ENCODE measurements around the gene MAPK4. TPM values are rescaled to one million over a fixed set of nuclear protein-coding genes. Genes with fewer than 3 reads are reported as not detected.
"Not testable (repeated sequence)": the region's sequence is repeated elsewhere in the genome, so short reads cannot be mapped to it uniquely, and the experiment has no call there.

MAPK4 gene
- total RNA-seq, 1 donor from 2014 or later, result not detected

GRCh38 chr18:50582500-50582899 is 22.6 kb downstream of the MAPK4 start:
- H3K4me1 Mint-ChIP-seq (ENCODE audit: low read depth), result no peaks in the 10 kb centered on the region
- no peak overlapping the region for H3K27ac Mint-ChIP-seq
- intact Hi-C loops (cut with micrococcal nuclease), result no loop called here
- no peaks in the 10 kb centered on the region for H3K36me3 Mint-ChIP-seq (ENCODE audit: low read depth)
- peaks cover 1% of the 10 kb centered on the region for H3K27me3 Mint-ChIP-seq (ENCODE audit: insufficient read depth)
- H3K9me3 Mint-ChIP-seq, result peaks cover 9% of the 10 kb centered on the region
- no peak overlapping the region for H3K4me3 Mint-ChIP-seq
- DNase-seq (ENCODE audit: low spot score), result no peak

GRCh38 chr18:50586710-50587109 is 26.8 kb downstream of the MAPK4 start:
- H3K27me3 Mint-ChIP-seq (ENCODE audit: insufficient read depth), result peaks cover 2% of the 10 kb centered on the region
- H3K4me1 Mint-ChIP-seq (ENCODE audit: low read depth), result no peaks in the 10 kb centered on the region
- no peak overlapping the region for H3K27ac Mint-ChIP-seq
- DNase-seq (ENCODE audit: low spot score), result no peak
- no peak overlapping the region for H3K4me3 Mint-ChIP-seq
- intact Hi-C loops (cut with micrococcal nuclease), result no loop called here
- H3K36me3 Mint-ChIP-seq (ENCODE audit: low read depth), result no peaks in the 10 kb centered on the region
- H3K9me3 Mint-ChIP-seq, result peaks cover 9% of the 10 kb centered on the region

- Mint-ChIP-seq H3K36me3 (ENCODE audit: low read depth) (no peaks in the 10 kb centered on the region), H3K9me3 (peaks cover 2% of the 10 kb centered on the region), H3K4me3 (no peak overlapping the region), H3K4me1 (ENCODE audit: low read depth) (no peaks in the 10 kb centered on the region), H3K27ac (no peak overlapping the region), H3K27me3 (ENCODE audit: insufficient read depth) (peaks cover 2% of the 10 kb centered on the region)
- DNase-seq (ENCODE audit: low spot score), result no peak
- intact Hi-C loops (cut with micrococcal nuclease), result no loop called here
Measured at GRCh38 chr18:50590593-50590992, 30.7 kb downstream of the MAPK4 start.

GRCh38 chr18:50594012-50594411 is 34.1 kb downstream of the MAPK4 start:
- Mint-ChIP-seq H3K27me3 (ENCODE audit: insufficient read depth) (peaks cover 2% of the 10 kb centered on the region), H3K9me3 (no peaks in the 10 kb centered on the region), H3K27ac (no peak overlapping the region), H3K4me1 (ENCODE audit: low read depth) (no peaks in the 10 kb centered on the region), H3K4me3 (no peak overlapping the region), H3K36me3 (ENCODE audit: low read depth) (no peaks in the 10 kb centered on the region)
- intact Hi-C loops (cut with micrococcal nuclease), result no loop called here
- no peak for DNase-seq (ENCODE audit: low spot score)

- no peaks in the 10 kb centered on the region for H3K36me3 Mint-ChIP-seq (ENCODE audit: low read depth)
- intact Hi-C loops (cut with micrococcal nuclease), result no loop called here
- no peak overlapping the region for H3K4me3 Mint-ChIP-seq
- no peaks in the 10 kb centered on the region for H3K4me1 Mint-ChIP-seq (ENCODE audit: low read depth)
- H3K9me3 Mint-ChIP-seq, result no peaks in the 10 kb centered on the region
- no peak overlapping the region for H3K27ac Mint-ChIP-seq
- peaks cover 2% of the 10 kb centered on the region for H3K27me3 Mint-ChIP-seq (ENCODE audit: insufficient read depth)
- DNase-seq (ENCODE audit: low spot score), result no peak
Measured at GRCh38 chr18:50594942-50595341, 35.1 kb downstream of the MAPK4 start.

- intact Hi-C loops (cut with micrococcal nuclease), result no loop called here
Measured at GRCh38 chr18:50602466-50602865, 42.6 kb downstream of the MAPK4 start.

GRCh38 chr18:50606609-50607008 is 46.7 kb downstream of the MAPK4 start:
- intact Hi-C loops (cut with micrococcal nuclease), result no loop called here
- H3K4me1 Mint-ChIP-seq (ENCODE audit: low read depth), result no peaks in the 10 kb centered on the region
- H3K27me3 Mint-ChIP-seq (ENCODE audit: insufficient read depth), result peaks cover 4% of the 10 kb centered on the region
- H3K36me3 Mint-ChIP-seq (ENCODE audit: low read depth), result no peaks in the 10 kb centered on the region
- no peak for DNase-seq (ENCODE audit: low spot score)
- no peaks in the 10 kb centered on the region for H3K9me3 Mint-ChIP-seq
- no peak overlapping the region for H3K4me3 Mint-ChIP-seq
- H3K27ac Mint-ChIP-seq, result no peak overlapping the region

More at GRCh38 chr18:50602466-50602865, 42.6 kb downstream of the MAPK4 start:
- H3K9me3 Mint-ChIP-seq, result no peaks in the 10 kb centered on the region
- no peaks in the 10 kb centered on the region for H3K4me1 Mint-ChIP-seq (ENCODE audit: low read depth)
- H3K27me3 Mint-ChIP-seq (ENCODE audit: insufficient read depth), result peaks cover 4% of the 10 kb centered on the region
- H3K36me3 Mint-ChIP-seq (ENCODE audit: low read depth), result no peaks in the 10 kb centered on the region
- no peak for DNase-seq (ENCODE audit: low spot score)
- H3K27ac Mint-ChIP-seq, result no peak overlapping the region
- no peak overlapping the region for H3K4me3 Mint-ChIP-seq

GRCh38 chr18:50607378-50607926 is 47.6 kb downstream of the MAPK4 start:
- H3K27me3 Mint-ChIP-seq (ENCODE audit: insufficient read depth), result peaks cover 4% of the 10 kb centered on the region
- H3K36me3 Mint-ChIP-seq (ENCODE audit: low read depth), result no peaks in the 10 kb centered on the region
- no peak overlapping the region for H3K27ac Mint-ChIP-seq
- H3K4me1 Mint-ChIP-seq (ENCODE audit: low read depth), result no peaks in the 10 kb centered on the region
- H3K9me3 Mint-ChIP-seq, result no peaks in the 10 kb centered on the region
- intact Hi-C loops (cut with micrococcal nuclease), result no loop called here
- DNase-seq (ENCODE audit: low spot score), result no peak
- H3K4me3 Mint-ChIP-seq, result no peak overlapping the region

- H3K4me1 Mint-ChIP-seq (ENCODE audit: low read depth); DNase-seq (ENCODE audit: low spot score); intact Hi-C loops (cut with micrococcal nuclease); H3K9me3 Mint-ChIP-seq; H3K27me3 Mint-ChIP-seq (ENCODE audit: insufficient read depth); H3K4me3 Mint-ChIP-seq; H3K36me3 Mint-ChIP-seq (ENCODE audit: low read depth); H3K27ac Mint-ChIP-seq: not testable (repeated sequence)
Measured at GRCh38 chr18:50609171-50609570, 49.3 kb downstream of the MAPK4 start.

- Mint-ChIP-seq H3K4me1 (ENCODE audit: low read depth) (no peaks in the 10 kb centered on the region), H3K27me3 (ENCODE audit: insufficient read depth) (peaks cover 2% of the 10 kb centered on the region), H3K9me3 (no peaks in the 10 kb centered on the region), H3K36me3 (ENCODE audit: low read depth) (no peaks in the 10 kb centered on the region), H3K27ac (no peak overlapping the region), H3K4me3 (no peak overlapping the region)
- intact Hi-C loops (cut with micrococcal nuclease), result no loop called here
- no peak for DNase-seq (ENCODE audit: low spot score)
Measured at GRCh38 chr18:50610349-50610748, 50.5 kb downstream of the MAPK4 start.

GRCh38 chr18:50611529-50611941 is 51.6 kb downstream of the MAPK4 start:
- H3K9me3 Mint-ChIP-seq, result no peaks in the 10 kb centered on the region
- no peak overlapping the region for H3K27ac Mint-ChIP-seq
- no peaks in the 10 kb centered on the region for H3K27me3 Mint-ChIP-seq (ENCODE audit: insufficient read depth)
- no peaks in the 10 kb centered on the region for H3K4me1 Mint-ChIP-seq (ENCODE audit: low read depth)
- H3K4me3 Mint-ChIP-seq, result no peak overlapping the region
- intact Hi-C loops (cut with micrococcal nuclease), result no loop called here
- DNase-seq (ENCODE audit: low spot score), result no peak
- H3K36me3 Mint-ChIP-seq (ENCODE audit: low read depth), result no peaks in the 10 kb centered on the region

- Mint-ChIP-seq H3K4me3 (no peak overlapping the region), H3K9me3 (no peaks in the 10 kb centered on the region), H3K27me3 (ENCODE audit: insufficient read depth) (no peaks in the 10 kb centered on the region), H3K4me1 (ENCODE audit: low read depth) (no peaks in the 10 kb centered on the region), H3K27ac (no peak overlapping the region), H3K36me3 (ENCODE audit: low read depth) (no peaks in the 10 kb centered on the region)
- intact Hi-C loops (cut with micrococcal nuclease), result no loop called here
- DNase-seq (ENCODE audit: low spot score), result no peak
Measured at GRCh38 chr18:50614838-50615237, 55.0 kb downstream of the MAPK4 start.

GRCh38 chr18:50616484-50617048 is 56.7 kb downstream of the MAPK4 start:
- H3K36me3 Mint-ChIP-seq (ENCODE audit: low read depth), result no peaks in the 10 kb centered on the region
- no peak overlapping the region for H3K27ac Mint-ChIP-seq
- H3K9me3 Mint-ChIP-seq, result no peaks in the 10 kb centered on the region
- H3K4me3 Mint-ChIP-seq, result no peak overlapping the region
- intact Hi-C loops (cut with micrococcal nuclease), result no loop called here
- no peak for DNase-seq (ENCODE audit: low spot score)
- no peaks in the 10 kb centered on the region for H3K4me1 Mint-ChIP-seq (ENCODE audit: low read depth)
- H3K27me3 Mint-ChIP-seq (ENCODE audit: insufficient read depth), result no peaks in the 10 kb centered on the region

GRCh38 chr18:50619861-50620275 is 60.0 kb downstream of the MAPK4 start:
- no peak overlapping the region for H3K4me3 Mint-ChIP-seq
- no peaks in the 10 kb centered on the region for H3K36me3 Mint-ChIP-seq (ENCODE audit: low read depth)

More at GRCh38 chr18:50619861-50620275, 60.0 kb downstream of the MAPK4 start:
- Mint-ChIP-seq H3K27ac (no peak overlapping the region), H3K9me3 (no peaks in the 10 kb centered on the region), H3K4me1 (ENCODE audit: low read depth) (no peaks in the 10 kb centered on the region), H3K27me3 (ENCODE audit: insufficient read depth) (peaks cover 6% of the 10 kb centered on the region)
- intact Hi-C loops (cut with micrococcal nuclease), result no loop called here
- no peak for DNase-seq (ENCODE audit: low spot score)

All from activated T-helper 1 cell treated with anti-CD3 and anti-CD28 coated beads, Interleukin-12 subunit alpha, Interleukin-12 subunit beta, Interleukin-2, Interleukin-4 antibody, amounts not matched to agents 30 ng/mL and 10 ng/mL and 1 ng/mL, durations not matched to agents 14 hours and 24 hours and 36 hours (primary cell).